Mucosa of descending colon (tissue), 3 donors: ENCODE measurements around the gene KLF13. TPM values are rescaled to one million over a fixed set of nuclear protein-coding genes. Genes with fewer than 3 reads are reported as not detected.

Source experiments
- ATAC-seq: fragments of 200-7000 bp; cut with Tn5 transposase; one replicate; pipeline ENCODE4 v1.9.1; 2020; ENCODE audit warnings: mild to moderate bottlenecking, moderate library complexity
- DNase-seq, 3 donors: peaks; one replicate each; pipeline ENCODE4 v3.0.0-alpha.2; 2020
- H3K36me3 ChIP-seq: fragments of 200-600 bp; one replicate; pipeline ENCODE4 v1.8.0; 2021; ENCODE audit warnings: low read depth, mild to moderate bottlenecking
- H3K4me1 ChIP-seq: fragments of 200-600 bp; one replicate; pipeline ENCODE4 v1.8.0; 2021; ENCODE audit warnings: low read depth, mild to moderate bottlenecking
- H3K4me3 ChIP-seq: fragments of 200-600 bp; one replicate; pipeline ENCODE4 v1.8.0; 2021; ENCODE audit warnings: mild to moderate bottlenecking
- H3K9me3 ChIP-seq: fragments of 200-600 bp; one replicate; pipeline ENCODE4 v1.8.0; 2021; ENCODE audit warnings: mild to moderate bottlenecking
- intact Hi-C, 2 donors: fragments of 100-400 bp; cut with DNase I in 1 of 2; cut with micrococcal nuclease in 1 of 2; formaldehyde crosslinking; loops; one replicate each; pipeline versions ENCODE4 v1.11.0 to v1.11.1; 2022; cut with DNase I, micrococcal nuclease
- total RNA-seq, 3 donors: library from RNA; stranded (reverse); fragmentation: NEBNext Ultra II Directional in 2 of 3; extraction: Animal tissue kit (Norgen Biotek cat#: 25700) in 2 of 3; gene quantifications; one replicate each; pipeline versions ENCODE4 v1.2.1 to v1.2.4, GENCODE V29; 2021 to 2023
- TF ChIP-seq, protein P1 (sequence below): fragments of 200-600 bp; IDR thresholded peaks from one replicate; pipeline ENCODE4 v1.8.0; 2022; ENCODE audit warnings: antibody characterized with exemption, mild to moderate bottlenecking
- donor health status: DM: no; HTN: no; CAD: no; lungs with moderate emphysema.
- donor health status: DM: no; HTN: no; CAD: no.
- donor health status: DM: no; HTN: yes; CAD: no.

KLF13 gene
- total RNA-seq, 3 donors from 2014 or later: 72.4 to 107 (median 91.2) TPM

DNA sequence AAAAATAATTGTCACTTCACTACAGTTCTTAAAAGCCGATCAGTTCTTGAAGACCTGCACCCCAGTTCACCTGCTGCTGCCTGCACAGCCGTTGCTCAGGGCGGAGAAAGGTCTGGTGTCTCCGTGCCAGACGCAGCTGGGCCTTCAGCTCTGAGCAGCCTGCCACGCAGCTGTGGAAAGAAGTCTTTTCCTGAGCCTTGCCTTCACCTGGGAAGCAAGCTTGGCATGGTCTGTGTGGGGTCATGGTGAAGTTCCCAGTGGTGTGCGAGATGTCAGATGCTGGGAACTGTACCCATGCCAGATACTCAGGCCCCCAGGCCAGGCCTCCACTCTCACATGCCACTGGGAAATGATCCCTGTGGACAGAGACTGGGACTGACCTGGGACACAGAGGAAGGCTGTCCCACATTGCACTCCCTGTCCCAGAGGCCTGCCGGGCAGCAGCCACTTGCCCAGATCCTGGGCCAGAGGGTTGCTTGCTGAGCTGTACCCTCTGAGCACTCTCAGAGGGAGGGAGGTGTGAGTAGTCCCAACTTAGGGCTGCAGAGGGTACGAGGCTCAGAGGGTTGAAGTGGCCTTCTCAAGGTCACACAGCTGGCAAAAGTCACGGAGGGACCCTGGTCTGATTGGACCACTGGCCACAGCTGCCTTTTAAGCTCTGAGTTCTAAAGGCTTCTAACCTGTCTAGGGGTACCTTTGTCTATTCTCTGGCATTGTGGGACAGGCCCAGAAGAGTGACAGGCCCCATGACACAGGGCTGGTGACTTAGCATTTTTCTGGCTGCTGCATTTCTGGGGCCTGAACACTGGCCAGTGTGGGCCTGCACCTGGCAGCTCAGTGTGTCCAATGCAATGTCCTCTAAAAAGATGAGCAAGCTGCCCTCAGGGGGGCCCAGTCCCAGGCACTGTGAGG lies 55.4 kb downstream of the KLF13 start:
- Histone ChIP-seq H3K4me3 (no peak overlapping the region), H3K9me3 (no peaks in the 10 kb centered on the region), H3K4me1 (peaks cover 6% of the 10 kb centered on the region), H3K36me3 (peaks cover 3% of the 10 kb centered on the region)
- TF ChIP-seq, protein P1, sequence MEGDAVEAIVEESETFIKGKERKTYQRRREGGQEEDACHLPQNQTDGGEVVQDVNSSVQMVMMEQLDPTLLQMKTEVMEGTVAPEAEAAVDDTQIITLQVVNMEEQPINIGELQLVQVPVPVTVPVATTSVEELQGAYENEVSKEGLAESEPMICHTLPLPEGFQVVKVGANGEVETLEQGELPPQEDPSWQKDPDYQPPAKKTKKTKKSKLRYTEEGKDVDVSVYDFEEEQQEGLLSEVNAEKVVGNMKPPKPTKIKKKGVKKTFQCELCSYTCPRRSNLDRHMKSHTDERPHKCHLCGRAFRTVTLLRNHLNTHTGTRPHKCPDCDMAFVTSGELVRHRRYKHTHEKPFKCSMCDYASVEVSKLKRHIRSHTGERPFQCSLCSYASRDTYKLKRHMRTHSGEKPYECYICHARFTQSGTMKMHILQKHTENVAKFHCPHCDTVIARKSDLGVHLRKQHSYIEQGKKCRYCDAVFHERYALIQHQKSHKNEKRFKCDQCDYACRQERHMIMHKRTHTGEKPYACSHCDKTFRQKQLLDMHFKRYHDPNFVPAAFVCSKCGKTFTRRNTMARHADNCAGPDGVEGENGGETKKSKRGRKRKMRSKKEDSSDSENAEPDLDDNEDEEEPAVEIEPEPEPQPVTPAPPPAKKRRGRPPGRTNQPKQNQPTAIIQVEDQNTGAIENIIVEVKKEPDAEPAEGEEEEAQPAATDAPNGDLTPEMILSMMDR: no peak
- ATAC-seq (peak; percentile 16), DNase-seq (no peak)
- intact Hi-C loops: no loop called here

- peaks cover 1% of the 10 kb centered on the region for H3K36me3 ChIP-seq
- H3K4me1 ChIP-seq: peaks cover under 1% of the 10 kb centered on the region
- peak; percentile 55 for ATAC-seq
- no peak overlapping the region for H3K4me3 ChIP-seq
- no peaks in the 10 kb centered on the region for H3K9me3 ChIP-seq
- DNase-seq: no peak
- intact Hi-C loops: no loop called here
- TF ChIP-seq, protein P1: no peak
Observed at GRCh38 chr15:31382713-31383045, 56.0 kb downstream of the KLF13 start.

DNA sequence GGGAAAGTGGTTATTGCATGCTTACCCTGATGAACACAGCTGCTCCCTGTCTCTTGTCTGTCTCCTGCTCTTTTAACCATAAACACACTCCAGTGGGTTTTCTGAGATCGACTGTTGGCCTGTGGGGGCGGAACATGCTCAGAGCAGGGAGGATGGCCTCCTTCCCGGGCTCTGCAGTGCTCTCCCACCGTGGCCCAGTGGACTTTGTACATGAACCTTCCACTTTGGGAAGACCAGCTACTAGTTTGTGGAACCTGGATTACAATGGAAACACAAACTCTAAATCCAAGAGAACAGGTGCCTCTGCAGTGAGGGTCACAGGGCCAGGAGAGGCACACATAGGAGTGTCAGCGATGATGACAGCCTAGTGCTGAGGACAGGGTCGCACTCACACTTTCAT lies 56.5 kb downstream of the KLF13 start:
- TF ChIP-seq, protein P1: no peak
- H3K4me3 ChIP-seq: no peak overlapping the region
- H3K4me1 ChIP-seq: peaks cover 5% of the 10 kb centered on the region
- ATAC-seq (no peak), DNase-seq (no peak)
- H3K36me3 ChIP-seq: no peaks in the 10 kb centered on the region
- no peaks in the 10 kb centered on the region for H3K9me3 ChIP-seq
- intact Hi-C loops: no loop called here

- intact Hi-C loops: no loop called here
- TF ChIP-seq, protein P1: no peak
- H3K36me3 ChIP-seq: no peaks in the 10 kb centered on the region
- ATAC-seq (no peak), DNase-seq (peak in 1 of 3 donors; percentile 0)
- no peaks in the 10 kb centered on the region for H3K9me3 ChIP-seq
- no peak overlapping the region for H3K4me3 ChIP-seq
- H3K4me1 ChIP-seq: peaks cover 9% of the 10 kb centered on the region
Observed at GRCh38 chr15:31384568-31384967, 57.9 kb downstream of the KLF13 start.

GRCh38 chr15:31385736-31386135 lies 59.1 kb downstream of the KLF13 start:
- intact Hi-C loops: no loop called here
- no peaks in the 10 kb centered on the region for H3K36me3 ChIP-seq
- no peak overlapping the region for H3K4me3 ChIP-seq
- no peaks in the 10 kb centered on the region for H3K9me3 ChIP-seq
- TF ChIP-seq, protein P1: no peak
- no peak for ATAC-seq
- no peak for DNase-seq
- peaks cover 9% of the 10 kb centered on the region for H3K4me1 ChIP-seq
